MM.1S (cell line): Measurements from ENCODE around the gene COLEC12.

Experiments
- DNase-seq: peaks from one replicate; pipeline ENCODE4 v3.0.0-alpha.2; 2015
- H2AFZ ChIP-seq: fragments of 300-600 bp; sonication (generic); 2 replicates; pipeline ENCODE4 v1.6.0; 2016; ENCODE audit warnings: antibody characterized with exemption, low read length
- H3F3A ChIP-seq: fragments of 300-600 bp; sonication (generic); 2 replicates; pipeline ENCODE4 v1.6.1; 2016; ENCODE audit warnings: mild to moderate bottlenecking, antibody characterized with exemption, low read length, moderate library complexity, mixed read lengths; ENCODE audit not compliant: insufficient read depth
- H3K27ac ChIP-seq: fragments of 300-600 bp; sonication (generic); 2 replicates; pipeline ENCODE4 v1.5.1; 2016; ENCODE audit warnings: mild to moderate bottlenecking, low read length
- H3K27me3 ChIP-seq: fragments of 300-600 bp; sonication (generic); replicated peaks from 2 replicates; pipeline ENCODE4 v1.6.0; 2016; ENCODE audit warnings: low read length; ENCODE audit not compliant: insufficient read depth
- H3K36me3 ChIP-seq: fragments of 300-600 bp; sonication (generic); replicated peaks from 2 replicates; pipeline ENCODE4 v1.6.1; 2016; ENCODE audit warnings: mild to moderate bottlenecking, low read length, mixed read lengths; ENCODE audit not compliant: insufficient read depth
- H3K4me1 ChIP-seq: fragments of 300-600 bp; sonication (generic); 2 replicates; pipeline ENCODE4 v1.6.1; 2016; ENCODE audit warnings: low read length, mixed read lengths
- H3K4me2 ChIP-seq: fragments of 300-600 bp; sonication (generic); 2 replicates; pipeline ENCODE4 v1.6.0; 2016; ENCODE audit warnings: low read depth, low read length
- H3K4me3 ChIP-seq: fragments of 300-600 bp; sonication (generic); 2 replicates; pipeline ENCODE4 v1.5.1; 2016; ENCODE audit warnings: low read length, mixed read lengths
- H3K79me2 ChIP-seq: fragments of 300-600 bp; sonication (generic); 2 replicates; pipeline ENCODE4 v1.6.1; 2016; ENCODE audit warnings: mixed run types, low read length, mixed read lengths
- H3K9ac ChIP-seq: fragments of 300-600 bp; sonication (generic); 2 replicates; pipeline ENCODE4 v1.6.1; 2016; ENCODE audit warnings: low read length, mixed read lengths
- H3K9me2 ChIP-seq: fragments of 300-600 bp; sonication (generic); replicated peaks from 2 replicates; pipeline ENCODE4 v1.6.1; 2016; ENCODE audit warnings: mild to moderate bottlenecking, low read length, mixed read lengths; ENCODE audit not compliant: insufficient read depth
- H3K9me3 ChIP-seq: fragments of 300-600 bp; sonication (generic); replicated peaks from 2 replicates; pipeline ENCODE4 v1.6.1; 2016; ENCODE audit warnings: mild to moderate bottlenecking, low read length, mixed read lengths; ENCODE audit not compliant: insufficient read depth
- H4K20me1 ChIP-seq: fragments of 300-600 bp; sonication (generic); 2 replicates; pipeline ENCODE4 v1.6.1; 2016; ENCODE audit warnings: mild to moderate bottlenecking, low read length, moderate library complexity, mixed read lengths; ENCODE audit not compliant: insufficient read depth
- CTCF ChIP-seq: fragments of 300-600 bp; sonication (generic); IDR thresholded peaks from 2 replicates; pipeline ENCODE4 v1.5.1; 2016; ENCODE audit warnings: antibody characterized with exemption, low read length, mixed read lengths
- EZH2 ChIP-seq: fragments of 300-600 bp; sonication (generic); optimal IDR thresholded peaks from 2 replicates; pipeline ENCODE3; 2017; ENCODE audit warnings: low read depth, mild to moderate bottlenecking, antibody characterized with exemption, low read length, mixed read lengths
- EZH2phosphoT487 ChIP-seq: fragments of 300-600 bp; sonication (generic); IDR thresholded peaks from 2 replicates; pipeline ENCODE4 v1.6.1; 2018; ENCODE audit warnings: antibody characterized with exemption, low read length

COLEC12 gene

GRCh38 chr18:453400-453799 is 47.1 kb downstream of the COLEC12 start:
- no peak for DNase-seq

GRCh38 chr18:452816-453215 is 47.7 kb downstream of the COLEC12 start:
- Histone ChIP-seq H3K9me2 (no peaks in the 10 kb centered on the region), H3F3A (no peaks in the 10 kb centered on the region), H3K36me3 (no peaks in the 10 kb centered on the region), H3K4me2 (no peak overlapping the region), H4K20me1 (no peaks in the 10 kb centered on the region), H3K9ac (no peak overlapping the region), H3K4me3 (no peak overlapping the region), H3K4me1 (no peaks in the 10 kb centered on the region), H3K27ac (no peak overlapping the region), H3K27me3 (no peaks in the 10 kb centered on the region), H2AFZ (no peak overlapping the region), H3K9me3 (no peaks in the 10 kb centered on the region), H3K79me2 (no peaks in the 10 kb centered on the region)
- DNase-seq: no peak
- TF ChIP-seq EZH2: no peak

More at GRCh38 chr18:453400-453799, 47.1 kb downstream of the COLEC12 start:
- Histone ChIP-seq H3K9me2 (no peaks in the 10 kb centered on the region), H3K4me2 (no peak overlapping the region), H3K79me2 (no peaks in the 10 kb centered on the region), H3K4me1 (no peaks in the 10 kb centered on the region), H3K9ac (no peak overlapping the region), H3K9me3 (no peaks in the 10 kb centered on the region), H3F3A (no peaks in the 10 kb centered on the region), H2AFZ (no peak overlapping the region), H3K36me3 (no peaks in the 10 kb centered on the region), H3K4me3 (no peak overlapping the region), H3K27ac (no peak overlapping the region), H4K20me1 (no peaks in the 10 kb centered on the region), H3K27me3 (no peaks in the 10 kb centered on the region)
- TF ChIP-seq EZH2phosphoT487: no peak
- no peak for TF ChIP-seq CTCF
- TF ChIP-seq EZH2: no peak

- no peak overlapping the region for H3K9ac ChIP-seq
- no peaks in the 10 kb centered on the region for H3K9me3 ChIP-seq
- DNase-seq: no peak
- H3K27me3 ChIP-seq: no peaks in the 10 kb centered on the region
- no peaks in the 10 kb centered on the region for H3F3A ChIP-seq
- no peaks in the 10 kb centered on the region for H3K4me1 ChIP-seq
- no peak overlapping the region for H3K4me2 ChIP-seq
- H3K4me3 ChIP-seq: no peak overlapping the region
- TF ChIP-seq CTCF (no peak), EZH2 (no peak), EZH2phosphoT487 (no peak)
- no peaks in the 10 kb centered on the region for H3K36me3 ChIP-seq
- H4K20me1 ChIP-seq: no peaks in the 10 kb centered on the region
- no peaks in the 10 kb centered on the region for H3K79me2 ChIP-seq
- H3K9me2 ChIP-seq: no peaks in the 10 kb centered on the region
- no peak overlapping the region for H2AFZ ChIP-seq
- H3K27ac ChIP-seq: no peak overlapping the region
Observed at GRCh38 chr18:449374-449773, 51.1 kb downstream of the COLEC12 start.

- Histone ChIP-seq H3K4me2 (no peak overlapping the region), H3K9me2 (no peaks in the 10 kb centered on the region), H2AFZ (no peak overlapping the region), H3K4me1 (no peaks in the 10 kb centered on the region), H3K27me3 (no peaks in the 10 kb centered on the region), H3K9me3 (no peaks in the 10 kb centered on the region), H3K79me2 (no peaks in the 10 kb centered on the region), H3K36me3 (no peaks in the 10 kb centered on the region), H3K4me3 (no peak overlapping the region), H3F3A (no peaks in the 10 kb centered on the region), H3K9ac (no peak overlapping the region), H3K27ac (no peak overlapping the region), H4K20me1 (no peaks in the 10 kb centered on the region)
- DNase-seq: no peak
- TF ChIP-seq CTCF: no peak
- TF ChIP-seq EZH2phosphoT487: no peak
- TF ChIP-seq EZH2: no peak
Observed at GRCh38 chr18:448116-448790, 52.2 kb downstream of the COLEC12 start.
